ENCODE results near the gene CERS6.

CERS6 gene

DNA sequence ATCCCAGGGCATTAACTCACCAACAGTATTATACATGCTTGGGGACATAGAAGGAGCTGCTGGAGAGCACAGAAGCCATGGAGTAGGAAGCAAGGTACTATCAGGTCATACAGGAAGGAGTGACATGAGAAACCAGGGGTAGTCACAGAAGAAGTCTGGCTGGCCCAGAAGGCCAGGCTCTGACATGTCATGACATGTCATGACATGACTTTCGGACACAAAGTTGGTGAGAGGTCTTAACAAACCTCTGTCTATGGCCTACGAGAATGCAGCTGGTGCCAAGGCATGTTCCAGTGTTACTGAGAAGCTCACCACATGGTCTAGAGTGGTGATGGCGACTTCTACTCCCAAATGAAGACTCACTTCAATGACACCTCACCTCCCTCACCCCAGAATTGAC lies 3.3 kb upstream of the CERS6 start:
- Mint-ChIP-seq H3K4me3 (no peak overlapping the region), H3K4me1 (ENCODE audit: low read depth) (peaks cover 10% of the 10 kb centered on the region), H3K9me3 (no peaks in the 10 kb centered on the region), H3K27ac (no peak overlapping the region), H3K27me3 (no peaks in the 10 kb centered on the region), H3K36me3 (ENCODE audit: low read depth) (peaks cover 6% of the 10 kb centered on the region)
- intact Hi-C loops (cut with micrococcal nuclease): loop anchor here (10.0 kb wide), 1 partner anchor 88 kb away; no protein-coding TSS in a partner anchor

DNA sequence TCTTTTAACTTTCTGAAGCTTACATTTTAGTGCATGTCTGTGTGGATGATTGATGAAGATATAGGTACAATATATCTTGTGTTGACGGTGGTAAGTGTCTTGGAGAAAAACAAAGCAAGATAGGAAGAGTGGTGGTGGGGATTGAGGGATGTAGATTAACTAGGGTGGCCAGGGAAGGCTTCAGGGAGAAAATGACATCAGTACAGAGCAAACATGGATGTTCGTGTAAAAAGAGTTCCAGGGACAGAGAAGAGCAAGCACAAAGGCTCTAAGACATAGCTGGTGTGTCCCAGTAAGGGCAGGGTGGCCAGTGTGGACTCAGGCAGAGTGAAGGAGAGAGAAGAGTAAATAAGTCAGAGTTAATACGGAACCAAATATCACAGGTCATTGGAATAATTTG lies 2.7 kb upstream of the CERS6 start:
- H3K4me1 Mint-ChIP-seq (ENCODE audit: low read depth): peaks cover 17% of the 10 kb centered on the region
- no peak overlapping the region for H3K27ac Mint-ChIP-seq
- no peaks in the 10 kb centered on the region for H3K27me3 Mint-ChIP-seq
- no peaks in the 10 kb centered on the region for H3K9me3 Mint-ChIP-seq
- intact Hi-C loops (cut with micrococcal nuclease): loop anchor here (10.0 kb wide), 1 partner anchor 89 kb away; no protein-coding TSS in a partner anchor
- H3K4me3 Mint-ChIP-seq: no peak overlapping the region
- peaks cover 6% of the 10 kb centered on the region for H3K36me3 Mint-ChIP-seq (ENCODE audit: low read depth)

DNA sequence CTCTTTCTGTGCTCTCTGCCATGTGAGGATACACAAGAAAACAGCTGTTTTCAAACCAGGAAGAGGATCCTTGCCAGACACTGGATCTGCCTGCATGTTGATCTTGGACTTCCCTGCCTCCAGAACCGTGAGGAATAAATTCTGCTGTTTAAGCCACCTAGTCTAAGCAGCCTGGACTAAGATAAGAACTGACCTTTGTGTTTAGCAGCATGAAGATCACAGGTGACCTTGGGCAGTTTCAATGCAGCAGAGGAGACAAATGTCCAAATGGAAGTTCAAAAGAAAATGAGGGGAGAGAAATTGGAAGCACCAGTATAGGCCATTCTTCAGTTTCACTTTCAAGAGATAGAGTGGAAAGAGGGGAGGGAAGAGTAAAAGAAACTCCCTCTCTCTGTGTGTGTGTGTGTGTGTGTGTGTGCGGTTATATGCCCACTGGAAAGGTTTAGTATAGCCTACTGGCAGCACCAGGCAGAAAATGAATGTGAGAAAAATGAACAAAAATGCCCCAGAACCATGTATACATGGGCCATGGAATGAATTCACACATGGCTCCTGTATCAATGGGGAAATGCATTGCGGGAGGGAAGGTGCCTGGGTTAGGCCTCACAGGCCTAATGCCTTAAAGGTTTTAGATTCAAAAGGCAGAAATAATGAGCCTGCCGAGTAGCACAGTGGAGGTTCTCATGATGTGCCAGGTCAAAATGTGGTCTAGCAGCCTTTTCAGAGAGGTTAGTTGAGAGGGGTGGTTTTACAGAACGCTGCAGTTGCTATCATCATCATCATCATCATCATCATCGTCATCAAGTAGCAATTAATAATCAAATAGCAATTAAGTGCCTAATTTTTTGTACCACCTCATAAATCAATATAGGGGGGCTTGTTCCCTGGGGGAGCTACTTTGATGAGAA lies 1.1 kb upstream of the CERS6 start:
- H3K4me1 Mint-ChIP-seq (ENCODE audit: low read depth): peaks cover 26% of the 10 kb centered on the region
- peaks cover 6% of the 10 kb centered on the region for H3K36me3 Mint-ChIP-seq (ENCODE audit: low read depth)
- no peaks in the 10 kb centered on the region for H3K9me3 Mint-ChIP-seq
- H3K27me3 Mint-ChIP-seq: no peaks in the 10 kb centered on the region
- H3K27ac Mint-ChIP-seq: no peak overlapping the region
- no peak overlapping the region for H3K4me3 Mint-ChIP-seq
- intact Hi-C loops (cut with micrococcal nuclease): loop anchor here (5.0 to 10.0 kb wide), 4 partner anchors 90 to 208 kb away; partner anchors contain the start of gene STK39

DNA sequence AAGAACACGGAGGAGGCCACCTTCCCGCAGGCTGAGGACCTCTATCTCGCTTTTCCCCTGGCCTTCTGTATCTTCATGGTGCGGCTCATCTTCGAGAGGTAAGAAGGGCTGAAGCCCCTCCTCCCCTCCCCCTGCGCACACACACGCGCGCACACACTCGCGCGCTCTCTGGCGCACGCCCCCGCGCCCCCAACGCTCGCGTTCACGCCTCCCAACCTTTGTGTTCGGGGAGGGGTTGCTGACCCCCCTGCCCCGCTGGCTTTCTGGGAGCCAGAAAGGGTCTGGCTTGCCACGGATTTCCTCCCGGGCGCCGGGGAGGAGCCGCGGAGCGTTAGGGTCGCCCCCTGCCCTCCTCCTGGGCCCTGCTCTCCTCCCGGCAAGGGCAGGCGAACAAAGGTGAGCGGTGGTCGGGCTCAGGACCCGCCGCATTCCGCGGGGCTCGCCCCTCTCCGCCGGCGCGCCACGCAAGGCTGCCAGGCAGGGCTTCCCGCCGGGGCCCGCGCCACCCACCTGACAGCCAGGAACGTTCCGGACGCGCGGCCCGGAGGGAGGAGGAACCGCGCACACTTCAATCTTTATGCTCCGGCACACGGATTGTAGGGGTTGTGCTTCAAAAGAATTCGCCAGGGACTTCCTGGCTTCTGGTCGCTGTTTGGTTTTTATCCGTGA lies 583 bp downstream of the CERS6 start:
- no peaks in the 10 kb centered on the region for H3K9me3 Mint-ChIP-seq
- no peak overlapping the region for H3K4me3 Mint-ChIP-seq
- peaks cover 38% of the 10 kb centered on the region for H3K4me1 Mint-ChIP-seq (ENCODE audit: low read depth)
- H3K27ac Mint-ChIP-seq: no peak overlapping the region
- intact Hi-C loops (cut with micrococcal nuclease): loop anchor here (2.0 to 10.0 kb wide), 5 partner anchors 34 to 209 kb away; partner anchors contain the start of gene STK39
- no peaks in the 10 kb centered on the region for H3K27me3 Mint-ChIP-seq
- H3K36me3 Mint-ChIP-seq (ENCODE audit: low read depth): peaks cover 6% of the 10 kb centered on the region

DNA sequence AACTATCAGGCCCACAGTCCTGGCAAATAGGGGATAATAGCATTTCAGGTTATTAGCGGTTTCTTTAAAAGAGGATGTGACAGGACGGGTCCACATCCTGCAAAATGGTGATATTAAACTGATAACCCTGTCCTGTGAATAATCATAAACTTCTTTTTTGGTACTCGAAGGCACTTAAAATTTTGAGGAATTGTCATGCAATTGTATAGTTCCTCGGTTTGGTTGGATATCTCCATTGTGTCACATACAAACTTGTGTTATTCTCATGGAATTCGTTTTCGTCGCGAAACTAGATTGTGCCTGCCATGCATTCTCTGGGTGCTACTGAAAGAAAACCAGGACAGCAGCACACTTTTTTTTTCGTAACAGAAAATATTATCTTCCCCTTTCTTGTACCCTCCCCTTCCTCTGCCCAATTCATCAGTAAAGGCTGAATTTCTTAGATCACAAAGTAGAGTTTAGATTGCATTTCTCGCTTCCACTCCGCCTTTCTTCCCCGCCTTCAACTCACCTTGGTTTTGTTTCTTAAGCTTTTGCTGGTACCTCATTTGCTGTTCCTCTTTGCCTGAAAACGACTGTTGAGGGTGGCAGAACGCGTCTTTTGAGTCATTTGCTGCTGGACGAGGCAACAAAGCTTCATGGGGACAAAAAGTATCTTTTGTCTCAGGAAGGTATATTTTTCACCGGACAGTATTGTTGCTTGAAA lies 1.3 kb downstream of the CERS6 start:
- peaks cover 42% of the 10 kb centered on the region for H3K4me1 Mint-ChIP-seq (ENCODE audit: low read depth)
- H3K9me3 Mint-ChIP-seq: no peaks in the 10 kb centered on the region
- H3K27me3 Mint-ChIP-seq: no peaks in the 10 kb centered on the region
- no peak overlapping the region for H3K4me3 Mint-ChIP-seq
- H3K27ac Mint-ChIP-seq: no peak overlapping the region
- intact Hi-C loops (cut with micrococcal nuclease): loop anchor here (2.0 to 10.0 kb wide), 5 partner anchors 33 to 210 kb away; partner anchors contain the start of gene STK39
- H3K36me3 Mint-ChIP-seq (ENCODE audit: low read depth): peaks cover 6% of the 10 kb centered on the region

DNA sequence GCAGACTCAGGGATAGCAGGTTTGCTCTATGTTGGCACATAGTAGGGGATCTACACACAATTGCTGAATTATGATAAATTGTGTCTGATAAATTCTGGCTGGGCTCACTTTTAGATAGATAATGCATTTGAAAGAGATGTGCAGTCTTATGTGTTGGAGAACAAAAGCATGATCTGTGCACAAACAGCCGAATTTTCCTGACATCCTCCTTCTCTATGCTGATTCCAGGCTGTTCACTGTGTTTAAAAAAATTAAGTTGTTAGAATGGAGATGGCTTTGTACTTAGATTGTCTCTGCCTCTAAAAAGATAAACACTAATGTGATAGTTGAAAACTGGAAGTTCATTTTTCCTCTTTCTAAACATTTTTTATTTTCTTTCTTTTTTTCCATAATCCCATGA lies 2.1 kb downstream of the CERS6 start:
- H3K27me3 Mint-ChIP-seq: no peaks in the 10 kb centered on the region
- H3K4me1 Mint-ChIP-seq (ENCODE audit: low read depth): peaks cover 42% of the 10 kb centered on the region
- H3K36me3 Mint-ChIP-seq (ENCODE audit: low read depth): peaks cover 6% of the 10 kb centered on the region
- H3K27ac Mint-ChIP-seq: no peak overlapping the region
- intact Hi-C loops (cut with micrococcal nuclease): loop anchor here (5.0 to 10.0 kb wide), 4 partner anchors 93 to 211 kb away; partner anchors contain the start of gene STK39
- no peak overlapping the region for H3K4me3 Mint-ChIP-seq
- no peaks in the 10 kb centered on the region for H3K9me3 Mint-ChIP-seq

DNA sequence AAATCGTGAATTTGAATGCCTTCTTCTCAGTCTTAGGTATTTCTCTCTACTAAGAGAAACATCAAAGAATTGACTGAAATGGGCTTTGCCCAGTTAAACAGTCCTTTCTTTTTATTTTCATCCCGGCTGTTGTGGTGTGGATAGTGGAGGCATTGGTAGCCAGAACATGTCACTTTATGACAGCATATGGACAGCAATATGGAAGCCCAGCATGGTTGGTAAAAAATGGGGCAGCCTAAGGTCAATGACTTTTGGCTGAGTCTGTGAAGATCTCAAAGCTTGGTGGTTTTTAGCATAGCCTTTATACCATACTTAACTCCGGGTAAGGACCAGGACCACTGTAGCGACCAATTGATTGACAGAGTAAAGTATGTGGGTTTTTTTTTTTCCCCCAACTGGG lies 3.2 kb downstream of the CERS6 start:
- Mint-ChIP-seq H3K27me3 (no peaks in the 10 kb centered on the region), H3K36me3 (ENCODE audit: low read depth) (peaks cover 6% of the 10 kb centered on the region), H3K9me3 (no peaks in the 10 kb centered on the region), H3K4me3 (no peak overlapping the region), H3K4me1 (ENCODE audit: low read depth) (peaks cover 47% of the 10 kb centered on the region), H3K27ac (no peak overlapping the region)
- intact Hi-C loops (cut with micrococcal nuclease): loop anchor here (5.0 to 10.0 kb wide), 4 partner anchors 93 to 212 kb away; partner anchors contain the start of gene STK39

DNA sequence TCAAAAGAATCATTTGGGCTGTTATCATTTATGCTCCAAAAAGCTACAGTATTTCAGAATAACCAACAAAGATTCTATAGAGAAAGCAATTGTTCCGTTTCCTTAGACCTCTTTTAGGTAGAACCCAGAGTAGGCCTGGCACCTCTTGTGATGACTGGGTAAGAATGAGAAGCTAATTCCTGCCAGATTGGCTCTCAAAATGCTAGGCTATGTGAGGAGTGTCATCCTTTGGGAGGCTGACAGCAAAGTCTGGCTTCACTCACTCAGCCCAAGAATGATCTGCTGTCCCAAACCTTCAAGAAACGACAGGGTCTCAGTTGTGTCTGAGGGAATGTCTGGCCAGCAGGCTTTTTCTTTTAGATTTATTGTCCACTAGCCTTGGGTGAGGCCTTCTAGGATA lies 4.5 kb downstream of the CERS6 start:
- H3K27me3 Mint-ChIP-seq: no peaks in the 10 kb centered on the region
- no peak overlapping the region for H3K4me3 Mint-ChIP-seq
- H3K9me3 Mint-ChIP-seq: no peaks in the 10 kb centered on the region
- peaks cover 6% of the 10 kb centered on the region for H3K36me3 Mint-ChIP-seq (ENCODE audit: low read depth)
- peak overlapping the region; percentile 12 for H3K27ac Mint-ChIP-seq
- H3K4me1 Mint-ChIP-seq (ENCODE audit: low read depth): peaks cover 60% of the 10 kb centered on the region
- intact Hi-C loops (cut with micrococcal nuclease): no loop called here

DNA sequence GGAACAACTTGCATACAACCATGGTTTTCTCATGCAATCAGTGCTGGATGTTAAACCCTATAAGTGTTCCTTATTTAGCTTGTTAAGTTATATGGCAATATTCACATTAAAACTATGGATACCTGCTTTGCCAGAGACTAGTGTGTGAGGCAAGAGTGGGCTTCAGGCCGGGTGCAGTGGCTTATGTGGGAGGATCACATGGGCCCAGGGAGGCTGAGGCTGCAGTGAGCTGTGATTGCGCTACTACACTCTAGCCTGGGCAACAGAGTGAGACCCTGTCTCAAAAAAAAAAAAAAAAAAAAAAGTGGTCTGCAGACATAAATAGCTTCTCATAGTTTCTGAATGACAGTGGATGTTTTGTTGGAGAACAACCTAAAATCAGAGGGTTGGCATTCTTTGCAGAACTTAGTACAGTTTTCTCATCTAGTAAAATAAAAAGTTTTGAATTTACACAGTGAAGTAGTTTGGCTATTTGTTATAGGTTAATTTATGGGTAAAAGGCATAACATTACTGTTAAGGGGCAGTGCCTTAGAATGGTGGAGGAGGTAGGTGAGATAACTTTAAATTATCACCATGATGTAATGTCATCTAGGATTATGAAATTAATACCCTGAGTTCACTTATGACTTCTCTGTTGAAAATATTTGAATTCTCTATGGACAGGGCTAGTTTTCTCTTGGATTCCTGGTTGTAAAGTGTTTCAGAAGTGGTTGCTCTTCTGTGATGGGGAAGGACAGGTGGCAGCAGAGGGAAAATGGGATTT lies 5.3 kb downstream of the CERS6 start:
- no peaks in the 10 kb centered on the region for H3K27me3 Mint-ChIP-seq
- no peak overlapping the region for H3K4me3 Mint-ChIP-seq
- intact Hi-C loops (cut with micrococcal nuclease): no loop called here
- H3K27ac Mint-ChIP-seq: peak overlapping the region; percentile 12
- peaks cover 6% of the 10 kb centered on the region for H3K36me3 Mint-ChIP-seq (ENCODE audit: low read depth)
- H3K4me1 Mint-ChIP-seq (ENCODE audit: low read depth): peaks cover 68% of the 10 kb centered on the region
- H3K9me3 Mint-ChIP-seq: no peaks in the 10 kb centered on the region

DNA sequence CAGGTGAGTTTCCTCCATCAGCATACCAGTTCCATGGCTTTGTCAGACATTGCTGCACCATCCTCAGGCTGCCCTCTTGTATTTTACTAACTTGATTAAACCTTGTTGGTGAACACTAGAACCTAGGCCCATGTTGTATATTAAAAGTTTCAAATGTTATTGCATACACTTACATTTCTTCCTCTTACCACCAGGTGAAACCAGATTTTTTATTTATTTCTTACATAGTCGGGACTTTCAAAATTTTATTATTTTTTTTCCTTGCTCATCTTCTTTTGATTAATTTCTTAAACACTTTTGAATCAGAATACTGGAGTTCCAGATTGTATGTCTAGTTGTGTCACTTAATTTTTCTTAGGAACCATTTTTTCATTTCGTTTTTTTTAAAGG lies 5.9 kb downstream of the CERS6 start:
- Mint-ChIP-seq H3K27me3 (no peaks in the 10 kb centered on the region), H3K4me3 (no peak overlapping the region), H3K9me3 (no peaks in the 10 kb centered on the region), H3K36me3 (ENCODE audit: low read depth) (peaks cover 6% of the 10 kb centered on the region), H3K27ac (no peak overlapping the region), H3K4me1 (ENCODE audit: low read depth) (peaks cover 73% of the 10 kb centered on the region)
- intact Hi-C loops (cut with micrococcal nuclease): no loop called here

DNA sequence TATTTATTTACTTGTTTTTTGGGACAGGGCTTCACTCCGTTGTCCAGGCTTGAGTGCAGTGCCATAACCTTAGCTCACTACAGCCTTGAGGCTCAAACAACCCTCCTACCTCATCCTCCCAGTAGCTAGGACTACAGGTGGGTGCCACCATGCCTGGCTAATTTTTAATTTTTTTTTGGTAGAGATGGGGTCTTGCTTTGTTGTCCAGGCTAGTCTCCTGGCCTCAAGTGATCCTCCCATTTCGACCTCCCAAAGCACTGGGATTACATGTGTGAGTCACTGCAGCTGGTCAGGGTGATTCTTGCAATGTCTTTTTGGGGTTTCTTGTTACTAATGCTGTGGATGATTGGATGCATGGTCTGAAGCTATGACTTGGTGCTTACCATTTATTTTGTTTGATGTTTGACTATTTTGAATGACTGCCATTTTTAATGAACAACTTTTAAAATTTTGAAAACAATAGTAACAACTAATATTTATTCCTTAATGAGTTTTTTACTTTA lies 6.5 kb downstream of the CERS6 start:
- no peak overlapping the region for H3K27ac Mint-ChIP-seq
- no peaks in the 10 kb centered on the region for H3K9me3 Mint-ChIP-seq
- no peaks in the 10 kb centered on the region for H3K27me3 Mint-ChIP-seq

DNA sequence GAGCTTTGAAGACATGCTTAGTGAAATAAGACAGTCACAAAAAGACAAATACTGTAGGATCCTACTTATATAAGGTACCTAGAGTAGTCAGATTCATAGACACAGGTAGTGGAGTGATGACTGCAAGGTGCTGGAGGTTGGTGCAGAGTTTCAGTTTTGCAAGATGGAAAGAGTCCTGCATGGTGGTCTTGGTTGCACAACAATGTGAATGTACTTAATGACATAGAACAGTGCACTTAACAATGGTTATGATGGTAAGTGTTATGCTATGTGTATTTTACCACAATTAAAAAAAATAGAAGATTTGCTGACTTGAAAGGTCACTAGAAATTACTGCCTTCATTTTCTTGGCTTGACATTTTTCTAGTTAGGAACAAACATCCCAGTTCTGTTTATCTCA lies 9.5 kb downstream of the CERS6 start:
- intact Hi-C loops (cut with micrococcal nuclease): no loop called here
- H3K9me3 Mint-ChIP-seq: no peaks in the 10 kb centered on the region

More for the DNA sequence above, 6.5 kb downstream of the CERS6 start:
- intact Hi-C loops (cut with micrococcal nuclease): no loop called here
- Mint-ChIP-seq H3K4me3 (no peak overlapping the region), H3K36me3 (ENCODE audit: low read depth) (peaks cover 1% of the 10 kb centered on the region), H3K4me1 (ENCODE audit: low read depth) (peaks cover 77% of the 10 kb centered on the region)

DNA sequence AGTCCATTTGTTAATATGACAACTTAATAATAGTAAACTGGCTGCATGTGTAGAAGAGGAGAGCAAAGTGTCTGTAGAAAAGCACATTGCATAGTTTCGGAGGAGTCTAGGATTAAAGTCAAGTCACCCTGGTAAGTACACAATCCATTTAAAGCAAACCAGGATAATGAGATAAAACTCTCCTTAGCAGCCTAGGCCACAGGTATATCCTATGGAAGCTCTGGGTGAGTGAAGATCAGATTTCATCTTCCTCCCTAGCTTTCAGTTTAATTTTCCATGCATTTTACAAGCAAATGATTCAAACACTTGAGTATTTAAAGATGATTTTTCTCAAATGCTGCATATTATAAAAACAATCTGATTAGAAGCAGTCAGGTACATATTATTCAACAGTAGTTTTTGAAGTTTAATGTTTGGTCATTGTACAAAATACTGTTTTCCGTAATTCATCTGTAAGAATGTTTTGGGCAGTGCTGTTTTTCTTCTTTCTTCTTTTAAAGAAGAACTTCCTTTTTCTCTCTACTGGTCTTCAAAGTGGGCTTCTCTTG lies 10.2 kb downstream of the CERS6 start:
- H3K36me3 Mint-ChIP-seq (ENCODE audit: low read depth): no peaks in the 10 kb centered on the region
- no peaks in the 10 kb centered on the region for H3K27me3 Mint-ChIP-seq
- intact Hi-C loops (cut with micrococcal nuclease): no loop called here
- no peaks in the 10 kb centered on the region for H3K9me3 Mint-ChIP-seq
- H3K4me1 Mint-ChIP-seq (ENCODE audit: low read depth): peaks cover 79% of the 10 kb centered on the region
- no peak overlapping the region for H3K27ac Mint-ChIP-seq
- no peak overlapping the region for H3K4me3 Mint-ChIP-seq

More for the DNA sequence above, 9.5 kb downstream of the CERS6 start:
- Mint-ChIP-seq H3K27me3 (no peaks in the 10 kb centered on the region), H3K4me1 (ENCODE audit: low read depth) (peaks cover 79% of the 10 kb centered on the region), H3K4me3 (no peak overlapping the region), H3K27ac (no peak overlapping the region), H3K36me3 (ENCODE audit: low read depth) (no peaks in the 10 kb centered on the region)
